ENCODE results near the gene CCDC117.

The CCDC117 gene

DNA sequence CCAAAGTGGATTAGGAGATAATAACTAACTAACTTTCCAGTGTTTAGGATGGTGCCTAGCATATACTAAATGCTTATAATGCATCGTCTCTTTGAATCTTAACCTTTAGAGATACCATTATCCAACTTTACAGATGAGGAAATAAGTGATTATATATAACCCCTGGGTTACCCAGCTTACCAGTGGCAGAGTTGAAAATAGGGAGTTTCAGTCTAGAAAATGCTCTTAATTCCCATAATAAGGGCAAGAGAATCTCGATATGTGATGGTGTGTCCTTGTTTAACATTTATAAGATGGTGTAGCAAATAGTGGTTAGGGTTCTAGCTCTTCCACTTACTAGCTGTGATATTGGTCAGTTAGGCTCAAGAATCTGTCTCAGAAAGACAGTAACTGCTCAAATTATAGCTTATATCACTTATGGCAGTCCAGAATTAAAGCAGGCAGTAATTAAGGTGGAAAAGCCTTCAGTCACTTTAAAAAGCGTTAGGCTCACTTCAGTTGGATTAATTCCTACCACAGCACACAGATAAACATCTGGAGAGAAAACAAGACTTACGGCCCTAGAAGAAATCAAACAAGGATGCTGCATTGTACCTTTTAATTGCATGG is 21.6 kb downstream of the CCDC117 start:
- Histone ChIP-seq H3K4me2 (ENCODE audit: low read depth, low read length, poor library complexity, severe bottlenecking) (no peak overlapping the region), H3K36me3 (ENCODE audit: low read length) (peaks cover 38% of the 10 kb centered on the region), H2AFZ (ENCODE audit: low read depth, low read length, severe bottlenecking) (no peak overlapping the region), H4K20me1 (ENCODE audit: low read depth, low read length) (peaks cover 21% of the 10 kb centered on the region), H3K9me3 (ENCODE audit: insufficient read depth, low read length) (no peaks in the 10 kb centered on the region), H3K9me2 (replicated peaks; ENCODE audit: insufficient read depth, low read length) (no peaks in the 10 kb centered on the region), H3K4me3 (ENCODE audit: insufficient read depth, low read length, poor library complexity, severe bottlenecking) (no peak overlapping the region), H3K27ac (ENCODE audit: low read depth, low read length) (no peak overlapping the region), H3K79me2 (ENCODE audit: insufficient read depth, low read length) (no peaks in the 10 kb centered on the region), H3F3A (ENCODE audit: insufficient read depth) (peaks cover 9% of the 10 kb centered on the region), H3K27me3 (ENCODE audit: low read length) (no peaks in the 10 kb centered on the region), H3K9ac (ENCODE audit: low read length) (no peak overlapping the region)
- TF ChIP-seq EZH2phosphoT487 (conservative IDR thresholded peaks at IDR 0.05; ENCODE audit: low read length) = no peak
- TF ChIP-seq, protein P1, sequence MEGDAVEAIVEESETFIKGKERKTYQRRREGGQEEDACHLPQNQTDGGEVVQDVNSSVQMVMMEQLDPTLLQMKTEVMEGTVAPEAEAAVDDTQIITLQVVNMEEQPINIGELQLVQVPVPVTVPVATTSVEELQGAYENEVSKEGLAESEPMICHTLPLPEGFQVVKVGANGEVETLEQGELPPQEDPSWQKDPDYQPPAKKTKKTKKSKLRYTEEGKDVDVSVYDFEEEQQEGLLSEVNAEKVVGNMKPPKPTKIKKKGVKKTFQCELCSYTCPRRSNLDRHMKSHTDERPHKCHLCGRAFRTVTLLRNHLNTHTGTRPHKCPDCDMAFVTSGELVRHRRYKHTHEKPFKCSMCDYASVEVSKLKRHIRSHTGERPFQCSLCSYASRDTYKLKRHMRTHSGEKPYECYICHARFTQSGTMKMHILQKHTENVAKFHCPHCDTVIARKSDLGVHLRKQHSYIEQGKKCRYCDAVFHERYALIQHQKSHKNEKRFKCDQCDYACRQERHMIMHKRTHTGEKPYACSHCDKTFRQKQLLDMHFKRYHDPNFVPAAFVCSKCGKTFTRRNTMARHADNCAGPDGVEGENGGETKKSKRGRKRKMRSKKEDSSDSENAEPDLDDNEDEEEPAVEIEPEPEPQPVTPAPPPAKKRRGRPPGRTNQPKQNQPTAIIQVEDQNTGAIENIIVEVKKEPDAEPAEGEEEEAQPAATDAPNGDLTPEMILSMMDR (IDR thresholded peaks at IDR 0.05; ENCODE audit: insufficient read depth, low read length, poor library complexity, severe bottlenecking) = no peak

DNA sequence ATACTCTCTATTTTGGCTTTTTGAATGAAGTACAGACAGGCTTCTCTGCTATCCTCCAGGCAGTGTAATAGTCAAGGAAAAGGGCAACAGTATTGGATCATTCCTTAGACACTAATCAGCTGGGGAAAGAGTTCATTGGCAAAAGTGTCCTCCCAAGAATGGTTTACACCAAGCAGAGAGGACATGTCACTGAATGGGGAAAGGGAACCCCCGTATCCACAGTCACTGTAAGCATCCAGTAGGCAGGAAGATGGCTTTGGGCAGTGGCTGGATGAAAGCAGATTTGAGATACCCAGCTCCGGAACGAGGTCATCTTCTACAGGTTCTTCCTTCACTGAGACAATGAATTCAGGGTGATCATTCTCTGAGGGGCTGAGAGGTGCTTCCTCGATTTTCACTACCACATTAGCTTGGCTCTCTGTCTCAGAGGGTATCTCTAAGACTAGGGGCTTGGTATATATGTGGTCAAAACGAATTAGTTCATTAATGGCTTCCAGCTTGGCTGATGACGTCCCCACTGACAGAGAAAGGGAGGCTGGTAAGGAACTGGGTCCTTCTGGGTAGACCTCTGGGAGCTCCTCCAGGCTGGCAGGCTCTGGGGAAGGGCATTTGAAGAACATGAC is 22.7 kb downstream of the CCDC117 start:
- Histone ChIP-seq H3F3A (ENCODE audit: insufficient read depth) (peaks cover 9% of the 10 kb centered on the region), H3K9ac (ENCODE audit: low read length) (no peak overlapping the region), H3K27me3 (ENCODE audit: low read length) (no peaks in the 10 kb centered on the region), H4K20me1 (ENCODE audit: low read depth, low read length) (peaks cover 18% of the 10 kb centered on the region), H3K9me2 (replicated peaks; ENCODE audit: insufficient read depth, low read length) (no peaks in the 10 kb centered on the region), H3K79me2 (ENCODE audit: insufficient read depth, low read length) (0 out of 2 replicates have a peak, but pooled peaks cover 6% of the 10 kb centered on the region), H3K27ac (ENCODE audit: low read depth, low read length) (no peak overlapping the region), H3K4me3 (ENCODE audit: insufficient read depth, low read length, poor library complexity, severe bottlenecking) (no peak overlapping the region), H3K36me3 (ENCODE audit: low read length) (peaks cover 35% of the 10 kb centered on the region), H3K9me3 (ENCODE audit: insufficient read depth, low read length) (no peaks in the 10 kb centered on the region), H2AFZ (ENCODE audit: low read depth, low read length, severe bottlenecking) (no peak overlapping the region), H3K4me2 (ENCODE audit: low read depth, low read length, poor library complexity, severe bottlenecking) (no peak overlapping the region)
- TF ChIP-seq, protein P1 (IDR thresholded peaks at IDR 0.05; ENCODE audit: insufficient read depth, low read length, poor library complexity, severe bottlenecking) = no peak
- no peak for TF ChIP-seq EZH2phosphoT487 (conservative IDR thresholded peaks at IDR 0.05; ENCODE audit: low read length)

DNA sequence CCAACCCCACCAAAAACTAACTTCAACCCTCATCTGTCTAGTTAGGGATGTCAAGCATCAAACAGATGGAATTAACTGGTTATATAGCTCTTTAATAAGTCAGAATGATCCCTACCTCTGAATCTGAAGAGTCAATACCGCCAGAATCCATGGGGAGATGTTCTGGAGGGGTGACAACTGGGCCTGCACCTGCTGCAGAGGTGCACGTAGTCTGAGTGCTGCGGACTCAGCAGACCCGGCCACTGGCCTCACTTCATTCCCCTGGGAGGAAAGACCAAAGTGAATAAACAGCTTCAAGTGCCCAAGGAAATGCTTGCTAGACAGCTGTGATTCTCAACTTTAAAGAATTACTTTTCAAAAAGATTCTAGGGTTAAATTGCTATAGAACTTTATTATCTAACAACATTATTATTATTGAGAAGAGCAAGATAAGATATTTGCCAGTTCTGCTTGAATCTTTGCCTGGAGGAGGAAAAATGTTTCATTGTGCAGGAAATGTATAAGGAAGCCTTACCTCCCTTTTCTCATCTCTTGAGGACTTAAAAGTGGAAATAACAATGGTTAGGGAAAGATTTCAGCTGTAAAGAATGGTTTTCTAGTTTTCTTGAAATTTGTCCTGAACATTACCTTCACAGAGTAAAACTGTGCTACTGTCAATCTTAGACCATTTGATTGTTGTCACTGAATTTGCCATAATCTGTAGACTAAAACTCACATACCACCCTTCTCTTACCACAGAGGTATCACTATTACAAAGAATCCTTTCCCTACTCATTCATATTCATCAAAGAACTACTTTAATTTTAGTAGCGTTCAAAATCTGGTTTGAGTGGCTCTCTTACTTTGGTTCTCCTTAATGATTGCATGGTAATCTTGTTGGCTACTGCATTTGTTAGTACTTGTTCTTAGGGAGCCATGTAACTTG is 23.7 kb downstream of the CCDC117 start:
- 0 out of 2 replicates have a peak, but pooled peaks cover 6% of the 10 kb centered on the region for H3K79me2 ChIP-seq (ENCODE audit: insufficient read depth, low read length)
- no peak for TF ChIP-seq EZH2phosphoT487 (conservative IDR thresholded peaks at IDR 0.05; ENCODE audit: low read length)
- TF ChIP-seq, protein P1 (IDR thresholded peaks at IDR 0.05; ENCODE audit: insufficient read depth, low read length, poor library complexity, severe bottlenecking) = no peak
- H2AFZ ChIP-seq (ENCODE audit: low read depth, low read length, severe bottlenecking) = no peak overlapping the region
- no peak overlapping the region for H3K27ac ChIP-seq (ENCODE audit: low read depth, low read length)
- no peaks in the 10 kb centered on the region for H3K9me2 ChIP-seq (replicated peaks; ENCODE audit: insufficient read depth, low read length)
- H3K9me3 ChIP-seq (ENCODE audit: insufficient read depth, low read length) = no peaks in the 10 kb centered on the region
- peaks cover 18% of the 10 kb centered on the region for H4K20me1 ChIP-seq (ENCODE audit: low read depth, low read length)
- H3F3A ChIP-seq (ENCODE audit: insufficient read depth) = peaks cover 9% of the 10 kb centered on the region
- H3K36me3 ChIP-seq (ENCODE audit: low read length) = peaks cover 35% of the 10 kb centered on the region
- H3K27me3 ChIP-seq (ENCODE audit: low read length) = no peaks in the 10 kb centered on the region
- H3K4me2 ChIP-seq (ENCODE audit: low read depth, low read length, poor library complexity, severe bottlenecking) = no peak overlapping the region
- no peak overlapping the region for H3K9ac ChIP-seq (ENCODE audit: low read length)
- H3K4me3 ChIP-seq (ENCODE audit: insufficient read depth, low read length, poor library complexity, severe bottlenecking) = no peak overlapping the region
